MM.1S (cell line): Measurements from ENCODE around the gene OR13C9.

ENCODE experiments used
- EZH2 ChIP-seq: fragments of 300-600 bp; sonication (generic); optimal IDR thresholded peaks from 2 replicates; pipeline ENCODE3; 2017; ENCODE audit warnings: low read depth, mild to moderate bottlenecking, antibody characterized with exemption, low read length, mixed read lengths
- TF ChIP-seq, protein P1 (sequence below): fragments of 300-600 bp; sonication (generic); IDR thresholded peaks from 2 replicates; pipeline ENCODE4 v1.5.1; 2016; ENCODE audit warnings: antibody characterized with exemption, low read length, mixed read lengths

DNA sequence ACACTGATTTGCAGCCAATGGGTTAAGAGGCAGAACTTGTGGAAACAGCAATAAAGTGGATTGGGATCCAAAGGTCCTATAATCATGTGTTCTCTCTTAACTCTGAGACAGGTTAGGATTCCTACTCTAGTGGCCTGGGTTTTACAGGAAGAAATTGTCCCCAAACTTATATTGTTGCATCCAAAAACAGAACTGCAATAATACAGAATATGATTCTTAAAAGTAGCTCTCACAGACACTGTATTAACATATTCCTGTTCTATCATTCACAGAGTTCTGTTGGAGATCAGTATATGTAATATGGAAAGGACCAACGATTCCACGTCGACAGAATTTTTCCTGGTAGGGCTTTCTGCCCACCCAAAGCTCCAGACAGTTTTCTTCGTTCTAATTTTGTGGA lies 49.1 kb downstream of the OR13C9 start, which contains the start of gene OR13C8:
- no peak for TF ChIP-seq EZH2
- TF ChIP-seq, protein P1, sequence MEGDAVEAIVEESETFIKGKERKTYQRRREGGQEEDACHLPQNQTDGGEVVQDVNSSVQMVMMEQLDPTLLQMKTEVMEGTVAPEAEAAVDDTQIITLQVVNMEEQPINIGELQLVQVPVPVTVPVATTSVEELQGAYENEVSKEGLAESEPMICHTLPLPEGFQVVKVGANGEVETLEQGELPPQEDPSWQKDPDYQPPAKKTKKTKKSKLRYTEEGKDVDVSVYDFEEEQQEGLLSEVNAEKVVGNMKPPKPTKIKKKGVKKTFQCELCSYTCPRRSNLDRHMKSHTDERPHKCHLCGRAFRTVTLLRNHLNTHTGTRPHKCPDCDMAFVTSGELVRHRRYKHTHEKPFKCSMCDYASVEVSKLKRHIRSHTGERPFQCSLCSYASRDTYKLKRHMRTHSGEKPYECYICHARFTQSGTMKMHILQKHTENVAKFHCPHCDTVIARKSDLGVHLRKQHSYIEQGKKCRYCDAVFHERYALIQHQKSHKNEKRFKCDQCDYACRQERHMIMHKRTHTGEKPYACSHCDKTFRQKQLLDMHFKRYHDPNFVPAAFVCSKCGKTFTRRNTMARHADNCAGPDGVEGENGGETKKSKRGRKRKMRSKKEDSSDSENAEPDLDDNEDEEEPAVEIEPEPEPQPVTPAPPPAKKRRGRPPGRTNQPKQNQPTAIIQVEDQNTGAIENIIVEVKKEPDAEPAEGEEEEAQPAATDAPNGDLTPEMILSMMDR: no peak
